ENCODE measurements around the gene MCC.

Gene MCC

DNA sequence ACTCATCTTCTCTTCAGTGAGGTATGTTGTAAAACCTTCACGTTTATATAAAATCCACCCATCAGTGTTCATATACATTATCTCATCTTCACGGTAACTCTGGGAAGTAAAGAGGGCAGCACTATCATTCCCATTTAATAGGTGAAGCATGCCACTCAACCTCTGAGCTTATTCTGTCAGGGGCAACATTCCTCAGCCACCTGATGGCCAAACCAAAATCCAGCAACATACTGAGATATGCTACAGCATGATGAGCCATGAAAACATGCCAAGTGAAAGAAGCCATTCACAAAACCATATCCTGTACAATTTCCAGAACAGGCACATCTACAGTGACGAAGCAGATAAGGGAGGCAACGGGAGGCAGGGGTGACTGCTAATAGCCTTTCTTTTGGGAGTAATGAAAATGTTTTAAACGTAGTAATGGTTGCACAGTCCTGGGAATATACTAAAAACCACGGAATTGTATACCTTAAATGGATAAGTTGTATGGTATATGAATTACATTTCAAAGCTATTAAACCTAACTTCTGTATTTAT, 220.8 kb downstream of the MCC start:
- DNase-seq = no peak

DNA sequence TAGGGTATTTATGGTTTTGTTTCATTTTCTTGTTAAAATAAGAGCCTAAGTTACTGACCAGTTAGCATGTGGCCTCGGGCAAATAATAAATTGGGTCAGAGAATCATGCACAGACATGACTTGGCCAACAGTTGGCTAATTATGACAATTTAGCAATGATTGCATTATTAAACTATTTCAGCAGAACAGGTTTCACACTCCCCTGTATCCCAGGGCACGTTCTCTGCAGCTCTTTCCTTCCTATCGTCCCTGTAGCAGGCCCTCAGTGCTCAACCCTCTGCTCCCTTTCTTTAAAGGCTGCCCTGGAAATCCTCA, 221.4 kb downstream of the MCC start:
- DNase-seq = no peak

DNA sequence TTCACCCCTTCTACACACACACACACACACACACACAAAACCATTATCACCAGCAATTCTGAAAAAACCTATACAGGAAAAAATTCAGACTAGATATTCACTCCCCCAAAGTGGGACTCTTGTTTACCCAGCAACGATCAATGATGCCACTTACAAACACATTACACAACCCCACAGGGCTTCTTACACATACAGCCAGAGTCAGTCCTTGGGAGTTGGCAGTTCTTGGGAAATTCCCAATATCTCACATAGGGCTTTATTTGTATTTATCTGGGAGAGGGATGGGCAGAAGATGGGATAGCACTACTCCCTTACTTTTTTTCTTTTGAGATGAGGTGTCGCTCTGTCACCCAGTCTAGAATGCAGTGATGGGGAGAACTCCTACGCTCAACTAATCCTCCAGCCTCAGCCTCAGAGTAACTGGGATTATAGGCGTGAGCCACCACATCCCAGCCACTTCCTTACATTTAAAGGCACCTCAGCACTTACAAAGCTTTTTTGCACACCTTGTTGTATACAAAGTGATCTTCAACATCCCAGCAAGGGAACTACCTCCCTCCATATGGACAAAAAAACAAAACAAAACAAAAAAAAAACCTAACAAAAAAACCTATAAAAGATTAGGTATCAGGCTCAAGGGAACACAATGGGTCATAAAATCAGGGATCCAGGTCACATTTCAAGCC, 221.9 kb downstream of the MCC start:
- no peak for DNase-seq

DNA sequence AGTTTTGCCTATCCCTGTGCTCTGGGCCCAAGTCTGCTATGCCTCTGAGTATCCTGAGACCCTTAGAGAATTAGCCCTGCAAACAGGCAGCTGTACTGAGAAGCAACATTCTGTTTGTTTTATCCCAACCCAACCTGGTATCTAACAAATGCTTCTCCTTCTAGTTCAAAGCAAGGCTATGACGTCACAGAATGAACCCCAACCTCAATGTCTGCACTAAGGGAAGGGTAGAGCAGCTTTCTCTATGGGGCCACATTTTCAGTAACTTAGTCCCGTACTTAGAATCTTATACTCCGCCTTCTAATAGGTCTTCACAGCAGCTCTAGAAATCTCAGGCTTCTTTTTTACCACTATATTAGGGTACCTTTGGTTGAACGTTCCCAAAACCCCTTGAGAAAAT, 223.1 kb downstream of the MCC start:
- no peak for DNase-seq

DNA sequence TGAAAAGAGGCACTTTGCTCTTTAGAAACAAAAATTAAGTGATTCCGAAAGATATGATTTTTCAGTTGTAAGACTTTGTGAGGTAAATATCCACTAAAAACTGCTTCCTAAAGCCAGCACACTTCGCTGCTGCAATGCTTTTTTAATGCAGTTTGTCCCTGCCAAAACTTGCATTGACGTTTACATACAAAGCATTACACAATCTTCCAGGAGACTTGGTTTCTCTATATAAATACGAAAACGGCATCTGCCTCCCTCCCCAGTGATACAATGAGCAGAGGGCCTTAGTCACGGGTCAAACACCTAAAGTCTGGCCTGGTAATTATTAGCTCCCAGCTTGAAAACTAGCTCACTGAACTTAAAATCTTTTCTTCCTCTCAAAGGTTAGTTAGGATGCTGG, 224.2 kb downstream of the MCC start:
- DNase-seq = no peak

DNA sequence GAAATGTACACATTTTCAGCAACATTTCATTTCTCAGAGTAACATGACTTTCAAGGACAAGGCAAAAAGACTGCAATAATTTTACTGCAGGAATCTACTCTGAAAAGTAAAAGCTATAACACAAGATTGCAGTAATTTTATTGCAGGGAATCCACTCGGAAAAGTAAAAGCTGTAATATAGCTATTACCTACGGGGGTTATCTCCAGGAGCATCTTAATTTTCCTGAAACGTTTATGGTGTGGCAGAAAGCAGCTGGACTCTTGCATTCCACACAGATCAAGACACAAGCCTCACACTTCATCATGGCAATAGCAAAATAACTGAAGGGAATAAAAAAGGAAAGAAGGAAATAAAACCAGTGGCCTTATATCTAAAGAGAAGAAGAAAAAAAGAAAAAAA, 224.7 kb downstream of the MCC start:
- DNase-seq = no peak

DNA sequence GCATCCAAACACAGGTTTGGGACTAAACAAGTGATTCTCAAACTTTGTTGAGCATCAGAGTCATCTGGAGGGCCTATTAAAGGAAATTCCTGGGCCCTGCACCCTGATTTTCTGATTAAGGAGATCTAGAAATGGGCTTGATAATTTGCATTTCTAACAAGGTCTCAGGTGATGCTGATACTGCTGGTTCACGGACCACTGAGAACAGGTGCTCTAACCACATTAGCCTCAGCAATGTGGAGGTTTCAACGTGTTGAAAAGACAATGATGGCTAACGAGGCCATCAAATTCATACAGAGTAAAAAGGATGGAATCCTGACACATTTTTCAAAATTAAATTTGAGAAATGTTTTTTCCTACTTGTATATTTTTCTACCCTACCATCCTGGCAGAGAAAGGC, 225.6 kb downstream of the MCC start:
- no peak for DNase-seq

DNA sequence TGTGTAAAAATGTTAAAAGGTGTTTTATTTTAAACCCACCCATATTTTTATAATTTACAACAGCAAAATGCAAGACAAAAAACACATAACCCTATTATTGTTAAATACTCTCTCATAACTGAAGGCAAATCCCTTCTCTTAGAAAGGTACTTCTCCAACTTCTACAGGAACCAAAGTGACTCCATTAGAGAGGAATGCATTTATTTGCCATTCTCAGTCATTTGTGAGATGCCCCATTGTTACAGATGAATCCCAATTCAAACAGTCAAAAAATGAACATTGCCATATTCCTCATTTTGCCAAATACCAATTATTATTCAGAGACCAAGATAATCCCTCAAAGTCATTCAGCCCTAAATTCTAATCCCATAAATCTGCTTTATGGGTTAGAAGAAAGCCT, 229.2 kb downstream of the MCC start:
- DNase-seq = no peak

DNA sequence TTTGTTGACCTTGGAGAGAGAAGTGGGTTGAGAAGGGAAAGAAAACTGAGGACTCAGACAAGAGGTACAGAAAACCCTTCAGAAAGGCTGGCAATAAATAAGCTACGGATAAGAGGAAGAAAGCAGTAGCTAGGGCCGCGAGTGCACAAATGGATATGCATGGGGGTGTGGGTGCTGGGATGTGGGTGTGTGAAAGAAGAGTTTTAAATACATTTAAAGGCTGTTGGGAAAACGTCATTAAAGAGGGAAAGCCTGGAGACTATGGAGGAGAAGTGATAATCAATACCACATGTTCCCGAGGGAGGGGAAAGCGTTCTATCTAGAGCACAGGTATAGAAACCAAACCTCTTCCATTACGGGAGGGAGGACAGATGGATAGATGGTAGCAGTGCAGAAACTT, 230.7 kb downstream of the MCC start:
- DNase-seq = no peak

DNA sequence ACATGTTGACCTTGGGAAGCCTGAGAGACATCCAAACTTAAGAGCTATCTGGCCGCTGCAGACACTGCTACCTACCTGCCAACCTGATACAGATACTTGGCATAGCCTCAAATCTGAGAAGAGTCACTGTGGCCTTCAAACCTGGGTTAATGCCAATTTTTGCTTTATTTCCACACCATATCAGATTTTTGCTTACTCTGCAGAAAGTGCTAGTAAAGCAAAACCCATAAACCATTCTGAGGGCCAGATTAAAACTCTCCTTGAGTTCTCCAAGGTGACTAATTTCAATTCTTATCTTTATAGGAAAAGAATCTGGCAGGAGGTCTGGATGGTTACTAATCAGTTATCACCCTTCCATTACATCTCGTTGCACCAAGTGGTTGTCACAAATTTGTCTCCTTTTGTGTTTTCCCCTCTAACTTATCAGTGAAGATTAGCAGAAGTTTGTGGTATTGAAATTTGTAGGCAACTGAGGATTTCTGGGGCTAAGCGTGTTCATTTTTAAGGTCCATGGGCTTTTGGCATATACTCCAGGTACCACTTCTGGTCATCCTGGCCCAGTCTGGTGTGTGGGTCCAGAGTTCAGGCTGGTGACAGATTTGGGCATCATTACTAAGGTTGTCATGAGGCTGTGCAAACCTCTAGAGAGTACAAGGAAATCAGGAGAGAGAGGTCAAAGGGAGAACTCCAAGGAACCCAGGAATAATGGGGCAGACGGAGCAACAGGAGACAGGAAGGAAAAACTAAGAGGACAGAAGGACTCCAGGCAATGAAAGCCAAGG, 231.4 kb downstream of the MCC start:
- DNase-seq = no peak

DNA sequence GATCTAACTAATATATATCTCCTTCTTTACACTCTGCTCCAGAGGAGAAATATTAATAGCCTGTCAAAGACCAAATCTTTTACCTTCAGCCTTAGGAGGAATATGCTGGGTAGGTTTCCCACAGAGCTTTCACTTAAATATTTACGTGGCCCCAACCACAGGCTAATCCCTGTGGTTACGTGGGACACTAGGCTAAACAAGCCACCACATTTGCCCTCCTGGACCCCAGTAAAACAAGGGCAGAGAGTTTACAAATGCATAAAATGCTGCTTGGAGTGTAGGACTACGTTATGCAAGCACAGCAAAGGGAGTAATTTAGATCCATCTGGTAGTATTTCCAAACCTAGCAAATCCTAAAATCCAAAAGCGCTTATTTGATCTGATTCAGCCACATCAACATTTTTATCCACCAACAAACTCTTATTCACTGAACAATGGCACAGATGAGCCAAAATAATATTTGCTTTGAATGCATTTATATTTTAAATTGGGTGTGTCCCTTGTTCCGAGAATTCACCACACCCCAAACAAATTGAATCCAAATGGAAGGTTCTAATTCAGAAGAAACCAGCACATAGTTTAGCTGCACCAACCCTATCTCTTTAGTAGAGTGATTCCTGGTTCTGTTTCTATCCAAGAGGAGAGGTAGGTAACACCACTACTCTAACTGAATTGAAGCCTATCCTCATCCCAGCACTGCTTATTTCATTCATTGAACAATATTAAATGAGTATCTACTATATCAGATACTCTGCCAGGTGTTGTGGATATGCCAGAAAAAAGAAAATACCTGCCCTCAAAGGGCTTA, 232.5 kb downstream of the MCC start:
- DNase-seq = no peak

DNA sequence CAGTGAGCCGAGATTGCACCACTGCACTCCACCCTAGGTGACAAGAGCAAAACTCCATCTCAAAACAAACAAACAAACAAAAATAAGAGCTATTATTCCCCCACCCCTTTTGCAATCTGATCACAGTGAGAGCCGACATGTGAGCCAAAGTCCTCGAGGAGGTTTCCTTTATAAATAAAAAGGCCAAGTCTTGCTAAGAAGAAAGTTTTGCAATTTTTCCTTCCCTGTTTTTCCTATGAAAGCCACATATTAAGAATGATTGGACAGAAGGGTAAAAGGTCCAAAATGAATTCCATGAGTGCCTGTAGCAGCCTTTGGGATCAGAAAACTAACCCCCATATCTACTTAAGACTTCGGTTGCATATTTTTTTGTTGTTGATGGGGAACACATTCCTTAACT, 233.1 kb downstream of the MCC start:
- DNase-seq = no peak

DNA sequence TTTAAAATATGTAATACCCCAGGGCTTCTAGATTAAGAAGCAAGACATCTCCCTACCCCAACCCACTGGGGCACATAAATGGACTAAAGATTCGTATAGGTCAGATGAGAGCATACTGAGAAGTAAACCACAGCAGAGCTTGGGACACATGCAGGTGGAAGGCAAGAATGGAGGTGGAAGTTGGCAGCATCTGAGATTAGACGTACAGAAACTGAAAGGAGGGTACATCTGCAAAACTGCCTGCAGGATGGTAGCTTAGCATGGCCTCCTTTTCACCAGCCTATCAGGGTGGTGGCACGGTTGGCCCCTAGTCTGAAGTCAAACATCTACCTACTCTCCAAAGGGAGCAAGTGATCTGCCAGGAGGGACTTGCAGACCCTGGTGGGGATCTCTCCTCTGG, 235.2 kb downstream of the MCC start:
- no peak for DNase-seq

DNA sequence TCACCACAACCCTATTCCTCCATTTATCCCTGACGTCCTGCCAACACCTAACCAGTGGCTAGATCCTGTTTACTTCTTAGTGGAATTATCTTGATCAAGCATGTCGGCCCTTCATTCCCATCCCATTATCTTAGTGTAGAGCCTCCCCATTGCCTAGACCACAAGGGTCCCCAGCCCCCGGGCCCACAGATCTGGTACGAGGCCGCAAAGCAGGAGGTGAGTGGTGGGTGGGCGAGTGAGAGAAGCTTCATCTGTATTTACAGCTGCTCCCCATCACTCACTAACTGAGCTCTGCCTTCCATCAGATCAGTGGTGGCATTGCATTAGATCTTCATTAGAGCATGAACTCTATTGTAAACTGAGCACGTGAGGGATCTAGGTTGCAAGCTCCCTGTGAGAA, 236.2 kb downstream of the MCC start:
- DNase-seq = no peak

DNA sequence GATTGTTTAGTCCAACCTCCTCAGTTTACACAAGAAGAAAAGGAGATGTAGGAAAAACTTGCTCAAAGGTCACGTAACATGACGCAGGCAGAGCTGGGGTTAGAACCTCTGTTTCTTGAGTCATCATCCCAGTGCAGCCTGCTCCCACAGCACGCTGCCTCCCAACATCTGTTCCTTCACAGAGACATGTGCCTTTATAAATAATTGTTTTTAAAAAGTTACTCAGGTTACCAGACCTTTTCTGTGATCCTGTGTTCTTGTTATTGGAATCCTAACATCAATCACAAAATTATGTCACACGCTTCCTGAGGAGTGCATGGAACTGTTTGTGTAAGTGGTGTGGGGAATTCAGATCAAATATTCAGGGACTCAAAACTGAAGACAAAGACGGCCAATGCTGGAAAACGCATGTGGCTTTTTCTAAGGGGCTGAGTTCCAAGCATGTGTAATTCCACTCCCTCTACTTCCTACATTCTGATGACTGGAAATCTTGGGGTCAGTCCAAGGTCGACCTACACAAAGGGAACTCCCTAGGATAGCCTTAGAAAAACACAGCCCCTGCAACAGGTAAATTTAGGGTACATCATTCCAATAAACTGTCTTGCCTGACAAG, 237.8 kb downstream of the MCC start:
- no peak for DNase-seq

DNA sequence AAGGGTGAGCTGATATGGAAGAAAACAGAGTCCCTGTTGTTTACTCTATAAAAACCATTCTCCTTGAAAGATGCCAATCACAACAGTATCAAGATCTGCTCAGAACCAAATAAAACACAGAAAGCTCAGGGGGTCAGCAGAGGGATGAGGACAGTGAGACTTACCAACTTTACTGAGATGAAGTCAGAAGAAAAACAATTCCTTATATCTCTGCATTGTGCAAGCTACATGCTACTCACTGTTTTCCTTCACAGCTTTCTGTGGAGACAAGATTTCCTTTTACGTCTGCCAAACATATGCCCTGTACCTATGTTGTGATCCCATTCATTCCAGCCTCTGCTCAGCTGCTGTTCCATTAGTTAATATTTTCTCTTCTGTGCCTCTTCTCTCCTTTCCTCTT, 239.0 kb downstream of the MCC start:
- DNase-seq = no peak

DNA sequence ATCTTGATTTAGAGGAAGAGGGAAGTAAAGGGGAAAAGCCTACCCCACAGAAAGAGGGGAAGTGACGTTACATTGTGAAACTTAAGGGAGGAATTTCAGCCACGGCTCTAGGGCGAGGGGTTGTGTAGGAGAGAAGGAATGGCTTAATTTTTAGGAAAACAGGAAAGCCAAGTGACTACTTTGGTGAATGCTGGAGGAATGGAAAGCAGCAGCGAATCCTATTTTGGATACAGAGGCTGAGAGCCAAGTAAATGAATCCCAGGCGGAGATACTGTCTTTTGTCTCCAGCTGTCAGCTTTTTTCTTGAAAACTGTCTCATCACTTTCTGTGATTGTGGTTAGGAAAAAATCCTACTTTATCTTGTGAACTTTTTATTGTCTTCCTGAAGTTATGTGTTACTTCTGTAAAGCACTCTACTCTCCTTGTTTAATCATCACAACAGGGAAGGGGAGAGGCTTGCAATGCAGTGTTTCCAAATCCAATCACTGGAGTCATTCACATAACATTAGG, 241.8 kb downstream of the MCC start:
- DNase-seq = no peak

DNA sequence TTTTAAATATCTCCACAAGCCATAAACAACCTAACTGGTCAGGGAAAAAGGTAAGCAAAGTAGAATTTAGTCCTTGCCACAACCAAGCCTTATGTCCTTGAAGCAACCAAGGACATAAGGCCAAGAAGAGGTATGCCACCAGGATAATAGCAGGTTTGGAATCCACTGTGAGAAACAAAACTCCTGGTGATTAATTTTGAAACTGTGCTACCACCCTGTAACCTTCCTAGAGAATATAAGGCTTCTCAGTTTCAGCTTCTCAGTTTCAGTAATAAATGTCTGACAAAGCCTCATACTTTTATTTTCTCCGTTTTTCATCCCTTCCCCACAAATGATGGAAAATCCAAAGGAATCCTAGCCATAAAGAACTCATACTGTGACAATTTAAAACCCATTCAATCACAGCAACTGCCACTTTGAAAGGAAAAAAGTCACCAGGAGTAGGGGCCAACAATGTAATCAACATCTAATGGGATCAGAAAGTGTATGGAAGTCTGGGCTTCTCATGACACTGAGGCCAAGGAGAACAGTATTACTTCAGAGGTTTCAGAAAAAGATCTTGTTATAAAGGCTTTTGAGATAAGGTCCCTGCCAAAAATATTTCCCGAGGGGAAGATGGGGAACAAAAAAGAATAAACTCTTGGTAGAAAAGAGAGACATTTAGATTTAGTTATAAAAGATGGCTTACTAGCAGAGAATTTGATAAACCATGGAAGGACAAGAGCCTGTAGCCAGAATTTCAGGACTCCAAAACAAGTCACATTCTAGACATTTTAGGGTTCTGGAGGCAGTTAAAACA, 242.6 kb downstream of the MCC start:
- no peak for DNase-seq

DNA sequence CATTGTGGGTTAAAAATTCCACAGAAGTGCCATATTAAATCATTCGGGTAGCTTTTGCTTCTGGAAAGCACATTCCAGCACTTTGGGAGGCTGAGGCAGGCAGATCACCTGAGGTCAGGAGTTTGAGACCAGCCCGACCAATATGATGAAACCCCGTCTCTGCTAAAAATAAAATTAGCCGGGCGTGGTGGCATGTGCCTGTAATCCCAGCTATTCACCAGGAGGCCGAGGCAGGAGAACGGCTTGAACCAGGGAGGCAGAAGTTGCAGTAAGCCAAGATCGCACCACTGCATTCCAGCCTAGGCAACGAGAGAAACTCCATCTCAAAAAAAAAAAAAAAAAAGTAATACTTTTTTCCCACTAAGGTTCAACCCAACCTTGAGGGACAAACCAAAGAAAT, 243.3 kb downstream of the MCC start:
- no peak for DNase-seq

DNA sequence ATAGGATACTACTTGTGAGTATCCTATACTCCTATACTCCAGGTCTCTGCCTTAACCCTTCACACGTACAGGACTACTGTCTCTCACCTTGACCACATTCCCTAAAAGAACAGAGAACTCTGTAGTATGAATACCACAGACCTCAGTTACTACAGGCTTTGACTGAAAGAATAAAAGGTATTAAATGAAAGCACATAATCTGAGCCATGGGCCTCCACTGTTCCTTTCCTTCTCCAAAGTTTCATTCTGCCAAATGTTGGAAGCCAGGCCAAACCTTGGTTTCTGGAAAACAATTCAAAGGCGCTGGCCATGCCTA, 244.9 kb downstream of the MCC start:
- no peak for DNase-seq

DNA sequence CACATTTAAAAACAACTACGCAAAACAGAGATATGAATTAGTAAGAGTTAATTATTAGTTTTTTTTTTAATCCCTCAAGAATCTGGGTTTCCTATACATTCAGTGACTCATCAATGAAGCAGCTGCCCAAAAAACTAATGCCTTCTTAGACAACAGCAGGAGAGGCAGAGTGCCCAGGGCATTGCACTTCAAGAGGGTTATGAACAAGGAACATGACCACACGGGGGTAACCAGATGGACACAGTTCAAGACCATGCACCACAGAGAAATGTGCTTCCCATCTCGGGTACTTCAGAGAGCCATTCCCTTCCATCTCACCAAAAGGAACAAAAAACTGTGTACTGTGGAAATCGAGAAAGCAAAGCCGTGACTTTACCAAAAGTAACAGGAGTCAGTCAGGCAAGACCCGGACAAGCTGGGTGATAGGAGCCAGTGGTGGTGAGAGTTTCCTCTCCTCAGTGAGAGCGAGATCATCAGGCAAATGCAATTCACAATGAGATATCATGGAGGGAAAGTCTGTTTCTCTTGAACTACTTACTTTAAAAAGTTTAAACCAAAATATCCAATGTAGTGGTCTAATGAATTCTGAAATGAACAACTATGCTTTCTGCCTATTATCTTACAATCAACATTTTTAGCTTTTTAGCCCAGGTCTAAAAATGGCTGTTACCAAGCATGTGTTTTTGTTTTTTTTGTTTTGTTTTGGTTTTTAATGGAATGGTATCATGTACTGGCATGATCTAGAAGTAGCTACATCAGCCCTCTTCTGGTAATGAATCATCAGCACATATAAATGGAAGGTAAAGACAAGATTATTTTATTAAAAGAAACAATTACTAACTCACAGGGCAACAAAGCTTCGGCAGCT, 245.5 kb downstream of the MCC start:
- DNase-seq = no peak

All from CD4-positive, alpha-beta T cell treated with Interleukin-6 for 4 hours (primary cell).